ENCODE results near the gene AQP12A. TPM values are rescaled to one million over a fixed set of nuclear protein-coding genes. Genes with fewer than 3 reads are reported as not detected.

AQP12A gene
- total and polyA plus RNA-seq, 2 experiments from 2014 or later, result not detected

DNA sequence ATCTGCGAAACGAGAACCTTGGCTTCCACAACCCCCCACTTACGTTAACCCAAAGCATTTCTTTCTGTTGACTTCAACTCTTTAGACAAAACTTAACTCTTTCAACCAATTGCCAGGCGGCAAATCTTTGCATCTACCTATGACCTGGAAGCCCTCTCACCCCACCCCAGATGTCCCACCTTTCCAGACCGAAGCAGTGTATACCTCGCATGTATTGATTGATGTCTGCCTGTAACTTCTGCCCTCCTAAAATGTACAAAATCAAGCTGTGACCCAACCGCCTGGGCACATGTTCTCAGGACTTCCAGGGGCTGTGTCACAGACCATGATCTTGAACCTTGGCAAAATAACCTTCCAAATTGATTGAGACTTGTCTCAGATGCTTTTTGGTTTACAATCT lies 21.3 kb upstream of the AQP12A start (continued):
- TF ChIP-seq STAT1 (IDR thresholded peaks at IDR 0.05; ENCODE audit: unreplicated experiment) (no peak), ZNF331 (CRISPR knock-in tag; IDR thresholded peaks at IDR 0.05; ENCODE audit: low read depth) (no peak), ZNF114 (CRISPR knock-in tag; IDR thresholded peaks at IDR 0.05) (no peak), EZH2phosphoT487 (IDR thresholded peaks at IDR 0.05; ENCODE audit: unreplicated experiment) (no peak), CREB1 (CRISPR knock-in tag; IDR thresholded peaks at IDR 0.05; ENCODE audit: low read depth) (no peak), NANOG (IDR thresholded peaks at IDR 0.05; ENCODE audit: borderline replicate concordance) (no peak)
- TF ChIP-seq, protein P1, sequence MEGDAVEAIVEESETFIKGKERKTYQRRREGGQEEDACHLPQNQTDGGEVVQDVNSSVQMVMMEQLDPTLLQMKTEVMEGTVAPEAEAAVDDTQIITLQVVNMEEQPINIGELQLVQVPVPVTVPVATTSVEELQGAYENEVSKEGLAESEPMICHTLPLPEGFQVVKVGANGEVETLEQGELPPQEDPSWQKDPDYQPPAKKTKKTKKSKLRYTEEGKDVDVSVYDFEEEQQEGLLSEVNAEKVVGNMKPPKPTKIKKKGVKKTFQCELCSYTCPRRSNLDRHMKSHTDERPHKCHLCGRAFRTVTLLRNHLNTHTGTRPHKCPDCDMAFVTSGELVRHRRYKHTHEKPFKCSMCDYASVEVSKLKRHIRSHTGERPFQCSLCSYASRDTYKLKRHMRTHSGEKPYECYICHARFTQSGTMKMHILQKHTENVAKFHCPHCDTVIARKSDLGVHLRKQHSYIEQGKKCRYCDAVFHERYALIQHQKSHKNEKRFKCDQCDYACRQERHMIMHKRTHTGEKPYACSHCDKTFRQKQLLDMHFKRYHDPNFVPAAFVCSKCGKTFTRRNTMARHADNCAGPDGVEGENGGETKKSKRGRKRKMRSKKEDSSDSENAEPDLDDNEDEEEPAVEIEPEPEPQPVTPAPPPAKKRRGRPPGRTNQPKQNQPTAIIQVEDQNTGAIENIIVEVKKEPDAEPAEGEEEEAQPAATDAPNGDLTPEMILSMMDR (conservative IDR thresholded peaks at IDR 0.05; ENCODE audit: low read depth in 2 of 2), result no peak
- TF ChIP-seq, protein P2, sequence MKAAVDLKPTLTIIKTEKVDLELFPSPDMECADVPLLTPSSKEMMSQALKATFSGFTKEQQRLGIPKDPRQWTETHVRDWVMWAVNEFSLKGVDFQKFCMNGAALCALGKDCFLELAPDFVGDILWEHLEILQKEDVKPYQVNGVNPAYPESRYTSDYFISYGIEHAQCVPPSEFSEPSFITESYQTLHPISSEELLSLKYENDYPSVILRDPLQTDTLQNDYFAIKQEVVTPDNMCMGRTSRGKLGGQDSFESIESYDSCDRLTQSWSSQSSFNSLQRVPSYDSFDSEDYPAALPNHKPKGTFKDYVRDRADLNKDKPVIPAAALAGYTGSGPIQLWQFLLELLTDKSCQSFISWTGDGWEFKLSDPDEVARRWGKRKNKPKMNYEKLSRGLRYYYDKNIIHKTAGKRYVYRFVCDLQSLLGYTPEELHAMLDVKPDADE (IDR thresholded peaks at IDR 0.05), result no peak
- TF ChIP-seq, protein P3, sequence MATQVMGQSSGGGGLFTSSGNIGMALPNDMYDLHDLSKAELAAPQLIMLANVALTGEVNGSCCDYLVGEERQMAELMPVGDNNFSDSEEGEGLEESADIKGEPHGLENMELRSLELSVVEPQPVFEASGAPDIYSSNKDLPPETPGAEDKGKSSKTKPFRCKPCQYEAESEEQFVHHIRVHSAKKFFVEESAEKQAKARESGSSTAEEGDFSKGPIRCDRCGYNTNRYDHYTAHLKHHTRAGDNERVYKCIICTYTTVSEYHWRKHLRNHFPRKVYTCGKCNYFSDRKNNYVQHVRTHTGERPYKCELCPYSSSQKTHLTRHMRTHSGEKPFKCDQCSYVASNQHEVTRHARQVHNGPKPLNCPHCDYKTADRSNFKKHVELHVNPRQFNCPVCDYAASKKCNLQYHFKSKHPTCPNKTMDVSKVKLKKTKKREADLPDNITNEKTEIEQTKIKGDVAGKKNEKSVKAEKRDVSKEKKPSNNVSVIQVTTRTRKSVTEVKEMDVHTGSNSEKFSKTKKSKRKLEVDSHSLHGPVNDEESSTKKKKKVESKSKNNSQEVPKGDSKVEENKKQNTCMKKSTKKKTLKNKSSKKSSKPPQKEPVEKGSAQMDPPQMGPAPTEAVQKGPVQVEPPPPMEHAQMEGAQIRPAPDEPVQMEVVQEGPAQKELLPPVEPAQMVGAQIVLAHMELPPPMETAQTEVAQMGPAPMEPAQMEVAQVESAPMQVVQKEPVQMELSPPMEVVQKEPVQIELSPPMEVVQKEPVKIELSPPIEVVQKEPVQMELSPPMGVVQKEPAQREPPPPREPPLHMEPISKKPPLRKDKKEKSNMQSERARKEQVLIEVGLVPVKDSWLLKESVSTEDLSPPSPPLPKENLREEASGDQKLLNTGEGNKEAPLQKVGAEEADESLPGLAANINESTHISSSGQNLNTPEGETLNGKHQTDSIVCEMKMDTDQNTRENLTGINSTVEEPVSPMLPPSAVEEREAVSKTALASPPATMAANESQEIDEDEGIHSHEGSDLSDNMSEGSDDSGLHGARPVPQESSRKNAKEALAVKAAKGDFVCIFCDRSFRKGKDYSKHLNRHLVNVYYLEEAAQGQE (IDR thresholded peaks at IDR 0.05; ENCODE audit: unreplicated experiment), result no peak

DNA sequence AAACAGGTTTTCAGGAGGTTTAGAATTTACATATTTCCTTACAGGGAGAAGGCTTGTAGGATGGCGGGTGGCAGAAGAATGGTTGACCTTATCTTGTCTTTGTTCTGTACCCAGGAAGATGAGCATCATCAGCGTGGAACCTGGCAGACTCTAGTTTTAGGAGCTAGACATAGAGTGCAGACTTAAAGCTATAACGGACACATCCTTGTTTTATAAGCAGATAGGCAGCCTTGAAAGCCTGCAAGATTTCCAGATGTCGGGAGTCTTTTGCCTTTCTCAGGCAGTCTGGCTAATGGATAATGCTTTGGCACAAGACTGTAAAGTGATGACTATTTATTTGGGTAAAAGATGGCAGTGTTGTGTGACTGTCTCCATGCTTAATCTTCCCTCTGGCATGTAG lies 20.7 kb upstream of the AQP12A start:
- no peak overlapping the region for H3K4me3 ChIP-seq
- Mint-ChIP-seq H3K4me1 (no peaks in the 10 kb centered on the region), H3K4me3 (no peak overlapping the region), H3K27me3 (ENCODE audit: insufficient read depth, low read depth, poor library complexity) (peaks cover 31% of the 10 kb centered on the region), H3K9me3 (no peaks in the 10 kb centered on the region; the same call in 2 of the 3 replicates), H3K36me3 (ENCODE audit: low read depth) (no peaks in the 10 kb centered on the region), H3K27ac (no peak overlapping the region)
- H3K27ac ChIP-seq (ENCODE audit: low read depth), result no peak overlapping the region
- DNase-seq (ENCODE audit: low spot score) (no peak), ATAC-seq (no peak)
- H3K4me1 ChIP-seq (ENCODE audit: insufficient read depth), result no peaks in the 10 kb centered on the region
- peaks cover 26% of the 10 kb centered on the region for H3K27me3 ChIP-seq (ENCODE audit: insufficient read depth)
- no peak overlapping the region for H2AFZ ChIP-seq
- H3F3A ChIP-seq (replicated peaks; ENCODE audit: low read depth), result no peaks in the 10 kb centered on the region
- no peaks in the 10 kb centered on the region for H3K36me3 ChIP-seq (ENCODE audit: insufficient read depth)
- H3K4me2 ChIP-seq, result no peak overlapping the region
- no peaks in the 10 kb centered on the region for H3K9me2 ChIP-seq (ENCODE audit: insufficient read depth)
- H4K20me1 ChIP-seq (replicated peaks; ENCODE audit: insufficient read depth), result no peaks in the 10 kb centered on the region
- H3K79me2 ChIP-seq (replicated peaks; ENCODE audit: insufficient read depth), result no peaks in the 10 kb centered on the region
- TF ChIP-seq, protein P1 (conservative IDR thresholded peaks at IDR 0.05; ENCODE audit: low read depth in 2 of 2), result no peak
- TF ChIP-seq EZH2phosphoT487 (IDR thresholded peaks at IDR 0.05; ENCODE audit: unreplicated experiment), result no peak
- no peak for TF ChIP-seq JUNB (IDR thresholded peaks at IDR 0.05; ENCODE audit: unreplicated experiment)
- no peak for TF ChIP-seq NANOG (IDR thresholded peaks at IDR 0.05; ENCODE audit: borderline replicate concordance)
- no peak for TF ChIP-seq STAT1 (IDR thresholded peaks at IDR 0.05; ENCODE audit: unreplicated experiment)
